Central memory CD4-positive, alpha-beta T cell (primary cell): ENCODE results near the gene MUL1.

Experiments used
- DNase-seq: peaks from one replicate; pipeline ENCODE4 v3.0.0; 2022

Gene MUL1

DNA sequence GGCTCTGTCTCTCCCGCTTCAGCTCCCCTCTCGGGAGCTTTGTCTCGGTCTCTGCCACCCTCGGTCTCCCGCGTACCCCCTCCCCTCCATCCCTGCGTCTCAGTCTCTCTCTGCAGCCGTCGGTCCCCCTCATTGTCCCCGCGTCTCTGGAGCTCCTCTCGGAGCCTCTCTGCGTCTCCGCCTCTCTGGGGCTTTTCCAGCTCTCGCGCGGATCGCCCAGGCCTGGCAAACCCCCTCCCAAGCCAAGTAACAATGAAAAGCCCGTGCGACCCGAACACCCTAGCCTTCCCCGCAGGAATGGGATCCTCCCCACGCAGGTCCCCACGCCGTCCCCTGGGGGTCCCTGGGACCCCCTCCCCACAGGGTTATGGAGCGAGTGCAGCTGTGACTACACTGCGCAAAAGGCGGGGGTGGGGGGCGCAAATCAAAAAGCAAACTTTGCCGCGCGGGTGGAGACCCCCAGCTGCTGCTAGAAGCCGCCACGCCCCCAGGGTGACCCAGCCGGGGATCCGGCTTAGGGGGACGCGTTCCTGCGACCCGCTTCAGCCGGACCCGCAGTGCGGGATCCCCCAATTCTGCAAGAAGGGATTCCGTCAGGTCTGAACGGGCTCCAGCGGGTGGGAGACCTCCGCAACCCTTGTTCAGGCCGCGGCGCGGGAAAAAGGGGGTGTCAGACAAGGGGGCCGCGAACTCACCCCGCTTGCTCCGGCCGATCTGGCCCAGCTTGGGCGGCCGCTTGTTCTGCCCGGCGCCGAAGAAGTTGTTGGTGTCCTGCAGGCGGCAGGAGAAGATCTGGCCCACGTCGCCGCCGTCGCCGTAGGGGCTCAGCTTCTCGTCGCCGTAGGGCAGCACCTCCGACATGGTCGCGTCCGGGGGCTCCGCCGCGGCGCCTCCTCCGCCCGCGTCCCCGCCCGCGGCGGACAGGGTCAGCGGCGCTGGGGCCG is 23.2 kb downstream of the MUL1 start:
- DNase-seq: no peak

DNA sequence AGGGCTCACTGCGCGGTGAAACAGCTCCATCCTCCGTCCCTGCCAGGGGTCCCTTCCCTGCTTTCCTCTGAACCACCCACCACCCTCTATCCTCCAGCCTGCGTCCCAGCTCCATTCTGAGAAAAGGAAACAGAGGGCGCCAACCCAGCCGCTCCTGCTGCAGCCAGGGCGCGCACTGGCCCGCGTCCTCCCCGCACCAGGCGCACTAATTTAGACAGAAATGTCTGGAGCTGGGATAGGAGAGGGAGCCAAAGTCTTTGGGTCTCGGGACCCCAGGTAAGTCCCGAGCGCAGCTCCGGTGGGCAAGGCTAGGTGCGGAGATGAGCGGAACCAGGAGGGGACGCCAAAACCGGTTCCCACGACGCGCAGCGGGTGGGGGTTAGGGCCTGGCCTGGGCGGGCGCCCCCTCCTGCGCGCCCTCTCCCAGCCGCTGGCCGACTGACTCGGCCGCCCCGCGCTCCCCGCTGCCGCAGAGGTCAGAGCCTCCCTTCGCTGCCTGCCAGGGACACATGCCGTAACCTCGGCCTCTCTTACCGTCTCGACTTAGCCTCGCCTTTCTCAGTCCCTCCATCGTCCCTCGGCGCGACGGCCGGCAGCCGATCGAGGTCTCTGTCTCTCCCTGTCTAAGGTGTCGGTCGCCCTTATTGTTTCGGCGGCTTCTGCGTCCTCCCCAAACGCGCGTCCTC is 24.0 kb downstream of the MUL1 start:
- DNase-seq: no peak

DNA sequence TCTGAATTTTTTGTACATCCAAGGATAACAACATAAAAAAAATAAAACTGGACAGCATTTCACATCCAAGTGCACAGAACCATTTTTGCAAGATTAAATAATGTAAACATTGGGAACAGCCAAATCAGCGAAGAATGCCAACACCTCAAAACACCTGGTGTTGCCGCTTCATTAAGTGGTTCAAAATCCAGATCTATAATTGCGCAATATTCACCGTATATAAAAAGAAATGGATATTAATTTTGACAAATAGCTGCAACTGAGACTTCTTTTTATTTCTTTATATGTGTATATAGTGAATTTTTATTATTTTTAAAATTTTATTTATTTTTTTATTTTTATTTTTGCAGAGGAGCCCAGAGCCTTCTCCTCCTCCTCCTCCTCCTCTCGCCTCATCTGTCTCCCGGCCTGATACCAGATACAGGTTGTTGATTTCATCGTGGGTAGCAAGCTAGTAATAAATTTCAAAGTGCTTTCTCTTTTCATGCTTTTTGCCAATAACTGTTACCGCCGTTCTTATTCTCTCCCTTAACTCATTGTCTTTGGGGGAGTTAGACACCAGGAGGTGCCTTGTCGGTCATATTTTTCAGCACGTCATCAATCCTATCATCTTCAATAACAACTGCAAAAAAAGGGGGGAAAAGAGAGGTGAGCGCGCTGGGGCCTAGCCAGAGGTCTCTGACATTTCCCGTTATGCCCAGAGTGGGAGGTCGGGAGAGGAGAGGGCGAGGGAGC is 24.7 kb downstream of the MUL1 start:
- DNase-seq: no peak

DNA sequence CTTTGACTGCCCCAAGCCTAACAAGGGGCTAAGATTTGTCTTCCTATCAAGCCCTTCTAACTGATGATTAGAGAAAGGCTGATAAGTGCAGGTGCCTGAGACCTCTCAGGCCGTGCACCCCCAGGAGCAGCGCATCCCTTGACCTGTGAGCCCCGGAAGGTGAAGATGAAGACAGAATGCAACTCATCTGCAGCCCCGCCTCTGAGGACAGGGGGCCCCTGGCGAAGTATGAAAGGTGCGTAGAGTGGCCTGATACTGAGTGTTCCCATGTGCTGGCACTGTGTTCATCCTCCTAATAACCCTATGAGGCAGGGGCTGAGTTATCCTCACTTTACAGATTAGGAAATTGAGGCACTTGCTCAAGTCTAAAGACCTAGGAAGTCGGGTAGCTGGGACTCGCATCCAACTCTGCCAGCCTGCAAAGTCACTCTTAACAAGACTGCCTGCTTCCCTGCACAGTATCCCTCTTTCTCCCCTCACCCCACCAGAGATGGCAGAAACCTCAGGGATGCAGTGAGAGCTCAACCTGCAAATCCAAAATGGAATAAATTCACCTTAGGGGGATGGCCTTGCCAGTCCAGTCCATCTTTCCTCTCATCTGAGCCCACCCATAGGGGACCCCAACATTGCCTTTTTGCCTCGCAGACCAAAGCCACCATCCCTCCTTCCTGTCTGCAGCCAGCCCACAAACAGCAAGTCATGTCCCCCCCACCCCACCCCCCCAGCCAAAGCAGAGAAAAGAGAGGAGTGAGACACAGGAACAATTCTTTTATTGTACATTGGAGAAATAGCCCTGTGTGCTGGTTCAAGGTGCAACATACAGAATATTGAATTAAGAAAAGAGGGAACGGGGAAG is 26.1 kb downstream of the MUL1 start:
- DNase-seq: no peak

DNA sequence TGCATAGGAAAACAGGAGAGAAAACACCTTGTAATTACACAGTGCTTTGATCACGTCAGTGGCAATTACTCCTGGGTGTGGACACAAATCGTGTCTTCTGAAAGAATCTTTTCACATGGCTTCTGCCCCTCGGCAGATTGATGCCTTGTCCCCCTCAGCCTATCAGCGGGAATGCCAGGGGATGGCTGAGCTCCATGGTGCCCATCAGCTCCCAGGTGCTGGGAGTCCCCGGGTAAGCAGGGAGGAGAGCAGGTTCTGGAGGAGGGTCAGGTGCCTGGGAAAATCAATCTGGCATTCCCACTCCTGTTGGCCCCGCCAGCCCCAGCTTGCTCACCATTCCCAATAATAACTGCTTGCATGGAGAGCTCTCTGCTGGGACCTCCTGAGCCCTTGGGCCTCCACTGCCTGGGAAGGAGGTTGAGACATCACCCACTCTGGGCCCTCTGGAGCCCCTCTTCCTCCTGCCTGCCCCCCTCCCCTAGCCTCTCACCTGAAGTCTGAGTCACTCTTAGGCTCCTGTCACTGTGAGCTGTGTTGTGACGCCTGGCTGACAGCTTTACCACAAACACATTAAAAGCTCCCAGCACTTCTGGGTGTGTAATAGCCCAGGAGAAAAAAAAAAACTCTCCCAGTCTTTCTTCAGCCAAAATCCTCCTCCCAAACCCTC is 26.9 kb downstream of the MUL1 start:
- no peak for DNase-seq

DNA sequence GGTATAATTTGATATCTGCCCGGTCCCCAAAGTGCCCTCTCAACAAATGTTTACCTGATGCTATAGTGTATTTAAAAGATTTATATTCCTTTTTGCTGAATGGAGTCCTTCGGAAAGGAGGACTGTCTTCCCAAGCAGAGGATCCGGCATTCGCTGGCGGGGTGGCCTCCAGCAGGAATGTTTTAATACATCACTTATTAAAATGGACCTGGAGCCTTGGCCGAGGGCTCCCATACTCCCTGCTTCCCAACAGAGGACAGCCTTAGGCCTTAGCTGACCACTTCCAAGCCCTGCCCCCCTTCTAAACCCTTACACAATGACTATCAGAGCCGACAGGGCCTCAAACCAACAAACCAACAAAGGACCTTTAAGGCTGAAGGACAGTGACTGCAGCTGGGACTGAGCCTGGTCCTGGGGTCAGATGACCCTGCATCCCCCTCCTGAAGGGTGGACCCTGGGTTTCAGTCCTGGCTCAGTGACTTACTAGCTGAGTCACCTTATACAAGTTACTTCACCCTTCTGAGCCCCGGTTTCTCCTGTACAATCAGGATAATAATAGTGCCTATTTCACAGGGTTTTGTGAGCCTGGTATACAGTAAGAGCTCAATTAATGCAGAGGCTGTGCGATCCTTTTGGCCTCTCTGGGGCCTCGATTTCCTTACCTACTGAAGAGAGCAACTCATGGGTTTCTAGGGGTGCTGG is 27.6 kb downstream of the MUL1 start:
- no peak for DNase-seq

DNA sequence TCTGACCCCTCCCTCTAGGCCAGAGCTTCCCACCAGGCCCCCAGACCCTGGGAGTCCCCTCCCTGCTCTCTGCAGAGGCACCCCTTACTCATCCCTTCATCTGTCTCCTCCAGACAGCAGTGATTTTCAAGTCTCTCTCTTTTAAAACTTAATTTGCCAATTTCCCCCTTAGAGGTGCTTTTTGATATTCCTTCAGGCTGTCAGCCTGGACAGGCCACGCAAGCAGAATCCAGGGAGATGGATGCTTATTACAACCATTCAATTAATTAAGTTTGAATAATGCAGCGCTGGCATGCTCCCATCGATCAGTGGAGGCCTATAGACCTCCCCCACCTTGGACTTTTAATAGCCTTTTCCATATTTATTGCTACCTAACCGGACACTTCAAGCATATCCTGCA is 28.1 kb downstream of the MUL1 start:
- no peak for DNase-seq

DNA sequence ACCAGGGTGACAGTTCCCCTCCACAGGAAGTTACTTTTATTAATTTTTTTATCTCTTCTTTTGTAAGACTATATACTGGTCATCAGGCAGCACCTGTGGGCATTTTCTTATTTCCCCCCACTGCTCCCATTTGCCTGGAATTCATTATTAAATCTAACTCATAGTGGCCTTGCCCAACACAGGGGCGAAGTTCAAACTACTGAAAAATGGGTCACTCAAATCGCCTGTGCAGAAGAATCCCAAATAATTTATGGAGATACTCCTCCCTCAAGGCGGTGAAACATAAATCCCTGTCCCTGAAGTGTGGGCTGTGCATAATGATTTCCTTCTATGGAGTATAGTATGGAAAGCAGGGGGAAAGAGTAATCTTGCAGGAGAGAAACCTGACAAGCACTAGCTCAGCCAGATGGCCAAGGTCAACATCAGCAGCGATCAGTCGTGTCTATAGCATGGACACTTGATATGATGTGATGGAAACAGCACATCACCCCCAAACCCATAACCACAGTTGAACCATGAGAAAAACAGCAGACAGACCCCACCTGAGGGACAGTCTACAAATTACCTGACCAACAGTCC is 29.8 kb downstream of the MUL1 start:
- DNase-seq: no peak

DNA sequence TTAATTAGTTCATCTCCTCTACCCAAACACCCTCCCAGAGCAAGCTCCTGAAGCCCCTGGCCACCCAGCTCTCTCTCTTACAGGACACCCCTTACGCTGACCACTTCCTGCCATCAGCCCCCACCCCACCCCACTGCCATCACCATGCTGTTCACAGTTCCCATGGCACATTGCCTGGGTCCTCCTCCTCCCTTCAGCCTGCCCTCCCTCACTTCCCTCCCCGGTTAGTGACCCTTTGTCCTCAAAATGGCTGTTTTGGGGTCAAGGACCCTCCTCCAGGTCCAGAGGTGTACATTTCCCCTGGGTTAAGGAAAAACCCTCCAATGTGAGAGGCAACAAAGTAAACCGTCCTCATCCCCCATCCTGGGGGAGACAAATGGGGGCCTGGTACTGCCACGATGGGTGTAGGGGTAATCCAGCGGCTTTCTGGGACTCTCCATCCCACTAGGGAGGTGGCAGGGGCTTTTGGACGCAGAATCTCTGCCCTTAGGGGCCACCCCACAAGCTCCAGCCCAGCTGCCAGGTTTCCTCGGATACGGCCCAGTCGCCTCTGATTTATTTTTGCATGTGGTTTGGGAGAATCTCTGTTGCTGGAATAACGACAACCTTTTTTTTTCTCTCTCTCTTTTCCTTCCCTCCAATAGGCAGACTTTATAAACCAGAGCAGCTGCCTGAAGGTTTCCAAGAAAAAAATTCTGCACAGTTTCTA is 30.4 kb downstream of the MUL1 start:
- DNase-seq: no peak

DNA sequence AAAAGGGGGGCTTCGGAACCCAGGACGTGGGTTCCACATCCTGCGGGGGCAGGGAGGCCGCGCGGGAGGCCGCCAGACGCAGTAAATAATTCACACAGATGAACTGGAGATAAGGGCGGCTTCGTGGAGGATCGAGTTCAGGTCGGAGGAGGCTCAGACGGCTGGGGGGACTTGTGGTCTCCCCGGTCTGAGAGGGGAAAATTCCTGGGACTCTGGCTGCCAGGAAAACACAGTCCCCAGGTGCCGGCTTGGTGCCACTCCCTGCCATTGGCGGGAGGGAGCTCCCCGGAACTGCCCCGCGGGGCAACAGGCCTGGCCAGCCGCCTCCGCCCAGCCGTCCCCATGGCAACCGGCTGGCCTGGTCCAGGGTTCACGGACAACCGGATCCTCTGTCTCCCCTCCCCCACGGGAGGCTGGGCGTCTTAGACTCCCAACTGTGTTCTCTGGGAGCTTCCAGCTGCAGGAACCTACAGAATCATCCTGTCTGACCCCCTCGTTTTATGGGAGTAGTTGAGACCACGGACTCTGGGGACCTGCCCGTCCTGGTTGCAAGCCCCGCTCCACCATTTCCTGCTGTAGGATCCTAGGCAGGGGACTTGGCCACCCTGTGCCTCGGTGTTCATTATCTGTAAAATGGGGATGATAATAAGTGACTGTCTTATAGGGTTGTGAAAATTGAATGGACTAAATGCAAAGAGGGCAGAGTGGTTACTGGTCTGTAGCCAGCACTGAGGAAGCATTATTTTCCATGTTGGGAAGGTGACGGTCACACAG is 31.5 kb downstream of the MUL1 start:
- no peak for DNase-seq

DNA sequence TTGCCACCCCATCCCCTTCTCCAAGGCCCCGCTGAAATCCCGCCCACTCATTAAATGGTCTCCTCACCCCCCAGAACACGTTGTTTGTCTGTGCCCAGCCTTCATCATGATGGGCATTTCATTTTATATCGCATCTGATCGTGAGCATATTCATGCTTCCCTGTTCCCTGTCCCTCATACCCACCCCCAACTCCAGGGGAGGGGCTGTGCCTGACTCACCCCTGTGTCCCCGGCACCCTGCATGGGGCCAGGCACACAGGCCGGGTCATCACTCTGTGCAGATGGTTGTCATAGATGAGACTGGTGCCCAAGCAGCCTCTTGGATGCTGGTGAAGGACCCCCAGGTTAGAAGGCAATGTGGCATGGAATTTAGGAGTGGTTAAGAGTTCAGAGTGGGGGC is 33.0 kb downstream of the MUL1 start:
- DNase-seq: no peak

DNA sequence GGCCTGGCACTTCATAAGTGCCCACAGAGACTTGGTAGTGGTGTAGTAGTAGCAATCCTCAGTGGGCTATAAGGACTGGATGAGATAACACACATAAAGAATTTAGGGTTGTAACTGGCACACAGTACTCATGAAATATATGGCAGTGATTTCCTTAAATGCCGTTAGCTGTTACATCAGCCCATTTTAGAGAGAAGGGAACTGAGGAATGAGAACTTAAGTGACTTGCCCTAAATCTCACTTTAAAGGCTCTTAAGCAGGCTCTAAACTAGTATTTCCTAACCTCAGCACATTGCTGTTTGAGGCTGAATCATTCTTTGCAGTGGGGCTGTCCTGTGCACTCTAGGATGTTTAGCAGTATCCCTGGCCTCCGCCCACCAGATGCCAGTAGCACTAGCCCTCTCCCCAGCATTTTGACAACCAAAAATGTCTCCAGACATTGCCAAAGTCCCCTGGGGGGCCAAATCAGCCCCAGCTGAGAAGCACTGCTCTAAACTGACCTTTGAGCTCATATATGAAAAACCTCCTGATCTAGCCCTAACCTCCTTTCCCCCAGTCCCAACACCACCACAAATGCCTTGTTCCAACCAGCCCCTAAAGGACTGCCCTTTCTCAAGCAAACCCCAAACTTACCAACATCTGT is 33.5 kb downstream of the MUL1 start:
- DNase-seq: no peak

DNA sequence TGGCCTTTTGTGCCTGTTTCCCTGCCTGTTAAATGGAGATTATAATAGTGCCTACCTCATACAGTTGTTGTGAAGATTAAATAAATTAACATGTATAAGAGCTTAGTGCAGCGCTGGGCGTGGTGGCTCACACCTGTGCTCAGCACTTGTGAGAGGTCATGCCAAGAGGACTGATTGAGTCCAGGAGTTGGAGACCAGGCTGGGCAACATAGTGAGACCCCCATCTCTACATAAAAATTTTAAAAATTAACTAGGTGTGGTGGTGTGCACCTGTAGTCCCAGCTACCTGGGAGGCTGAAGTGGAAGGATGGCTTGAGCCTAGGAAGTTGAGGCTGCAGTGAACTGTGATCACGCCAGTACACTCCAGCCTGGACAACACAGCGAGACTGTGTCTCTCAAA is 34.1 kb downstream of the MUL1 start:
- no peak for DNase-seq

DNA sequence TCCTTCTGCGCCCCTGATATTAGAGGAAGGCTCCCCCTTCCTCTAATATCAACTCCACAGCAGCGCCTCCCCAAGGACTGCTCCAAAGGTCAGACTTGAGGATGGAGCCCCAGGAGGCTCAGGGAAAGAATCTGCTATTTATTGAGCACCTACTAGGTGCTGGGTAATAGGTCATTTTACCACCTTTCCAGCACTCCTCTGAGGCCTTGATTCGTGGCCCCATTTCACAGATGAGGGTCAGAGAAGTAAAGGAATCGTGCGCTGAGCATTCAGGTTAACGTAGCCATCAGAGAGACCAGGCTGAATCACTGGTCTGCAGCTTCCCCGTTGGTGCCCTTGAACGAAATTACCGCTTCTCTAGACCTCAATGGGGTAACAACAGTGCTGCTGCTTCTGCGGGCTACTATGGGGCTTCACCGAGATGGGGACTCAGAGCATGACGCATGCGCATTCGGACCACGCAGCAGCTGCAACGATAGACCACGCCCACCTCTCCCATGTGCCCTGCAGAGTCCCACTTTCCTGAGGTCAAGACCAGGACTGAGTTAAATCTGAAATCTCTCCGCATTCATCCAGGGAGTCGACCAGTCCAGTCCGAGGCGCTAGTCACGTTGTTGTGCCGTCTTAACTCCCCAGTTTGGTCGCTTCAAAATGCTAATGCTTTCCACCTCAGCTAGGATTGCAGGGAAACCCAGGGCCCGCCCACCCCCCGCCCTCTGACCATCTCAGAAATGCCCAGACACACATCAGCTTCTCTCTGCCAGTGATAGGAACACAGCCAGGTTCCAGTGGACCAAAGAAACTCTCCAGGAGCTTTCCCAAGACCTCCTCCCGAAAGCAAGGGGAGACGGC is 34.9 kb downstream of the MUL1 start:
- DNase-seq: no peak

DNA sequence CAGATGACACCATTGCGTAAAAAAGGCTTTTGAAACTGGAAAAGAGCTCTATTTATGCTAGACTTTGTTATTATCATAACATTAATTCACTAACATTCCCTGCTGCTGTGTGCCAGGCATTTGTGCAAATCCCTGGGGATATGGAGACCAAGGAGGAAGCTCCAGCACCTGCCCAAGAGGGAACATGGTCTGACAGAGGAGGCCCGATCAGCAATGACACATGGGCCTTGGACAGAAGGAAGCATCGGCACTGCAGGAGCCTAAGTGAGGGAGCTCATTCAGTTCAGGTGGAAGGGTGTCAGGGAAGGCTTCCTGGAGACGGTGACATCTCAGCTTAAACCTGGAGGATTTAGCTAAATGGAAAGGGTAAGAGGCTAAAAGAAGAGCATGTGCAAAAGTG is 35.8 kb downstream of the MUL1 start:
- no peak for DNase-seq

DNA sequence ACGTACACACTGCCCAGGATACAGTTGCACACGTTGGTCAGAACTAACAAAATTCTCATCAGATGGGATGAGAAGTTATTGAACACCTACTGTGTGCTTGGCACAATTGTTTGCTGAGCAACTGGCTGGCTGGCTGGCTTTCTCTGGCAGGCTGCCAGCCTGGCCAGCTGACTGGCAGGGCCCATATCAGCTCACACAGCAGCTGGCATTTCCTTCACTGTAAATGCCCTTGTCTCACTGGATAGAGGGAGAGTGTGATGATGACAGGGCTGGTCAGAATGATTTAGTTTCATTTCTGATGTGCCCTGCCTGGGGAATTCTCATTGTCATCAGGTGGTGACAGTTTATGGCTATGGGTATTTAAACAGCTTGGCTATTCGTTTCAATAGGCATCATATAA is 37.8 kb downstream of the MUL1 start:
- DNase-seq: no peak

DNA sequence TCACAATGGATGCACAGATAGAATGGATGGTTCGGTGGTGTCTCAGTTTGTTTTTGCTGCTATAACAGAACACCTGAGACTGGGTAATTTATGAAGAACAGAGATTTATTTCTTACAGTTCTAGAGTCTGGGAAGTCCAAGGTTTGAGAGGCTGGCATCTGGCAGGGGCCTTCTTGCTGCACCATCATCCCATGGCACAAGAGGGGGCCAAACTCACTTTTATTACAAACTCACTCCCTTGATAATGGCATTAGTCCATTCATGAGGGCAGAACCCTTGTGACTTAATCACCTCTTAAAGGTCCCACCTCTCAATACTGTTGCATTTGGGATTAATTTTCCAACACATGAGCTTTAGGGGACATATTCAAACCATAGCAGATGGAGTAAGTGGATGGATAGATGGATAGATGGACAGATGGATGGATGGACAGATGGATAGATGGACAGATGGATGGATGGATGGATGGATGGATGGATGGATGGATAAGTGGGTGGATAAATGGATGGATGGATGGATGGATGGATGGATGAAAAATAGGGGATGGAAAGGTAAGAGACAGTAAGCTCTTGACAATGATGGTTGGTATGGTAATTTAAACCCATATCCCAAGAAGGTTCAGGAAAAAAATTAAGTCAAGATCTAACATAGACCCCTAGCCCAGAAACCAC is 38.4 kb downstream of the MUL1 start:
- no peak for DNase-seq
